HepG2 (cell line): ENCODE results near the gene UTS2R. TPM values are rescaled to one million over a fixed set of nuclear protein-coding genes. Genes with fewer than 3 reads are reported as not detected.

Experiments
- ATAC-seq: fragments of 200-7000 bp; cut with Tn5 transposase; 3 replicates; pipeline ENCODE4 v1.9.1; 2020; ENCODE audit warnings: mild to moderate bottlenecking, moderate library complexity
- BruUV-seq: library from RNA; stranded (reverse); fragments of 400-500 nt; replicated peaks from 2 replicates; lab custom pipeline; 2021; lab: Mats Ljungman, UMichigan
- CTCF ChIA-PET: fragments of 300-600 bp; formaldehyde crosslinking; extraction: SDS; loops from one replicate; lab custom pipeline; 2021; ENCODE audit warnings: low total read pairs, inconsistent platforms, low intra/inter-chr PET ratio; lab: Yijun Ruan, JAX
- POLR2A ChIA-PET: fragments of 350-600 bp; sonication (Branson Sonifier 250); formaldehyde crosslinking; loops from one replicate; lab custom pipeline; 2020; ENCODE audit warnings: antibody characterized with exemption, inconsistent platforms; lab: Yijun Ruan, JAX
- DNase-seq: peaks from one replicate; pipeline ENCODE4 v3.0.0-alpha.2; 2015; ENCODE audit warnings: low spot score
- FAIRE-seq: peaks from 3 replicates; lab custom pipeline; 2011; peaks lifted over from hg19 to GRCh38; lab: Jason Lieb, UNC
- H2AFZ ChIP-seq: one replicate; pipeline ENCODE4 v1.6.1; 2011; ENCODE audit warnings: low read length, inconsistent platforms
- H3K27ac ChIP-seq: fragments of 300-600 bp; 3 replicates; pipeline ENCODE4 v1.8.0; 2011; ENCODE audit warnings: mixed run types, mild to moderate bottlenecking, mixed read lengths, low read length, inconsistent platforms; ENCODE audit not compliant: insufficient read depth; ENCODE audit errors: extremely low read length
- H3K27me3 ChIP-seq, 2 experiments: fragments of 200-600 bp in 1 of 2; 2 replicates in 1 of 2; 3 replicates in 1 of 2; pipeline versions ENCODE4 v1.6.0 to v1.8.0; 2011; ENCODE audit warnings: low read length in 2 of 2, mild to moderate bottlenecking in 2 of 2, moderate library complexity in 2 of 2, inconsistent platforms in 1 of 2; ENCODE audit not compliant: insufficient read depth in 2 of 2, control insufficient read depth in 1 of 2
- H3K36me3 ChIP-seq, 2 experiments: fragments of 200-600 bp in 1 of 2; replicated peaks in 1 of 2; 2 replicates in 1 of 2; 3 replicates in 1 of 2; pipeline versions ENCODE4 v1.5.1 to v1.8.0; 2011; ENCODE audit warnings: low read length in 2 of 2, inconsistent platforms in 1 of 2; ENCODE audit not compliant: insufficient read depth in 2 of 2, control insufficient read depth in 1 of 2
- H3K4me1 ChIP-seq: 2 replicates; pipeline ENCODE4 v1.5.1; 2012; ENCODE audit warnings: low read length, inconsistent platforms; ENCODE audit not compliant: insufficient read depth
- H3K4me2 ChIP-seq: 2 replicates; pipeline ENCODE4 v1.6.0; 2011; ENCODE audit warnings: low read depth, low read length, inconsistent platforms
- H3K4me3 ChIP-seq, 3 experiments: fragments of 200-600 bp in 1 of 3; sonication (generic), shearing (Covaris generic) in 1 of 3; replicated peaks in 1 of 3; 2 replicates each; pipeline ENCODE4 v1.5.1; 2011 to 2016; ENCODE audit warnings: low read length in 3 of 3, inconsistent platforms in 2 of 3, low read depth in 2 of 3, mild to moderate bottlenecking in 2 of 3, control low read depth in 1 of 3, mixed read lengths in 1 of 3; ENCODE audit not compliant: insufficient read depth in 1 of 3
- H3K79me2 ChIP-seq: one replicate; pipeline ENCODE4 v1.6.1; 2011; ENCODE audit warnings: low read length, inconsistent platforms; ENCODE audit not compliant: insufficient read depth
- H3K9ac ChIP-seq: 2 replicates; pipeline ENCODE4 v1.6.0; 2011; ENCODE audit warnings: mild to moderate bottlenecking, low read depth, low read length, inconsistent platforms; ENCODE audit not compliant: insufficient read depth
- H3K9me3 ChIP-seq: 2 replicates; pipeline ENCODE4 v1.5.1; 2012; ENCODE audit warnings: mild to moderate bottlenecking, low read length
- H4K20me1 ChIP-seq: 2 replicates; pipeline ENCODE4 v1.6.0; 2011; ENCODE audit warnings: inconsistent platforms, mild to moderate bottlenecking, low read length, moderate library complexity; ENCODE audit not compliant: insufficient read depth
- FOXJ3 ChIP-seq: sonication (generic); formaldehyde crosslinking; IDR thresholded peaks from 2 replicates; pipeline ENCODE4 v1.4.0; 2020; ENCODE audit warnings: missing genetic modification reagents, mild to moderate bottlenecking, borderline replicate concordance
- FOXK1 ChIP-seq: sonication (generic); formaldehyde crosslinking; IDR thresholded peaks from 2 replicates; pipeline ENCODE4 v1.4.0; 2020; ENCODE audit warnings: low read depth, missing genetic modification reagents, borderline replicate concordance
- HDAC6 ChIP-seq: fragments of 200-600 bp; sonication (generic); IDR thresholded peaks from 2 replicates; pipeline ENCODE4 v1.7.0; 2017; ENCODE audit warnings: mild to moderate bottlenecking, antibody characterized with exemption, low read length, low read depth
- JUND ChIP-seq: sonication (generic); formaldehyde crosslinking; IDR thresholded peaks from 2 replicates; pipeline ENCODE4 v1.8.0; 2022; ENCODE audit warnings: mild to moderate bottlenecking, missing genetic modification reagents
- KDM6A ChIP-seq: IDR thresholded peaks from 2 replicates; pipeline ENCODE4 v1.6.1; 2016; ENCODE audit warnings: low read depth
- RARA ChIP-seq: IDR thresholded peaks from 2 replicates; pipeline ENCODE4 v1.6.1; 2016; ENCODE audit warnings: missing genetic modification reagents, missing compliant biosample characterization
- RBFOX2 ChIP-seq: fragments of 200-400 bp; formaldehyde crosslinking; IDR thresholded peaks from 2 replicates; pipeline ENCODE4 v1.6.1; 2017; ENCODE audit warnings: low read depth, mild to moderate bottlenecking, low read length
- SPEN ChIP-seq: sonication (generic); formaldehyde crosslinking; IDR thresholded peaks from 2 replicates; pipeline ENCODE4 v1.5.1; 2020; ENCODE audit warnings: low read depth, mild to moderate bottlenecking, missing genetic modification reagents
- TARDBP ChIP-seq: sonication (generic); formaldehyde crosslinking; IDR thresholded peaks from 2 replicates; pipeline ENCODE4 v1.8.0; 2022; ENCODE audit warnings: mild to moderate bottlenecking, missing genetic modification reagents
- THAP7 ChIP-seq: sonication (generic); formaldehyde crosslinking; IDR thresholded peaks from 2 replicates; pipeline ENCODE4 v1.8.1; 2023; ENCODE audit warnings: mild to moderate bottlenecking, missing genetic modification reagents
- ZNF605 ChIP-seq: sonication (generic); formaldehyde crosslinking; IDR thresholded peaks from 2 replicates; pipeline ENCODE4 v1.8.0; 2022; ENCODE audit warnings: mild to moderate bottlenecking, missing genetic modification reagents
- WGBS: methylation state at CpG from one replicate; pipeline ENCODE4 v1.1.6; 2017; ENCODE audit warnings: low lambda C conversion rate; 5-methylcytosine and 5-hydroxymethylcytosine counted together
- in situ Hi-C: cut with HindIII; loops from 2 replicates; pipeline ENCODE4 v1.10.0; 2017; ENCODE audit warnings: low pct_unique_long_range_greater_than_20kb; ENCODE audit not compliant: extremely low pct_ligation_motif_present
- intact Hi-C: fragments of 100-400 bp; cut with micrococcal nuclease; formaldehyde crosslinking; loops from one replicate; pipeline ENCODE4 v1.10.0; 2022; ENCODE audit not compliant: unreplicated experiment
- polyA plus RNA-seq, 8 experiments: library from polyadenylated mRNA; depleted of rRNA in 3 of 8; stranded (reverse) in 7 of 8; unstranded in 1 of 8; fragments of >200 nt; fragmentation: Illumina TruSeq in 4 of 8; extraction: Trizol in 4 of 8; gene quantifications; 2 replicates each; pipeline versions ENCODE4 v1.2.1 to v1.2.3, GENCODE V29; 2011 to 2016; ENCODE audit warnings: low read depth in 4 of 8, missing spikeins in 1 of 8, mixed read lengths in 1 of 8; ENCODE audit not compliant: insufficient read depth in 1 of 8
- total RNA-seq, 5 experiments: library from RNA; depleted of rRNA; stranded (reverse); fragments of >200 nt; fragmentation: Illumina TruSeq; extraction: Trizol; gene quantifications; 2 replicates each; pipeline ENCODE4 v1.2.3, GENCODE V29; 2016; ENCODE audit warnings: low read depth in 1 of 5
- TF ChIP-seq, protein P1 (sequence below): sonication (generic); formaldehyde crosslinking; IDR thresholded peaks from 2 replicates; pipeline ENCODE4 v1.4.0; 2020; ENCODE audit warnings: mild to moderate bottlenecking, missing genetic modification reagents
- TF ChIP-seq, protein P2 (sequence below): sonication (generic); formaldehyde crosslinking; IDR thresholded peaks from 2 replicates; pipeline ENCODE4 v1.4.0; 2020; ENCODE audit warnings: missing genetic modification reagents, borderline replicate concordance

UTS2R gene
- total and polyA plus RNA-seq, 2 of the 13 experiments (the other 11 are each of a cell fraction or from before 2014, with no cell fraction given), result 0.13 to 0.15 TPM

- DNase-seq (peak; percentile 62), FAIRE-seq (peak; percentile 63), ATAC-seq (peak; percentile 83)
- Histone ChIP-seq H3K27ac (peak overlapping the region; percentile 58), H3K9ac (peak overlapping the region; percentile 47), H3K4me1 (peaks cover 75% of the 10 kb centered on the region), H3K36me3 (no peaks in the 10 kb centered on the region), H2AFZ (no peak overlapping the region), H3K4me2 (peak overlapping the region; percentile 89), H3K27me3 (peaks cover 2 to 26% of the 10 kb centered on the region in 2 experiments; a peak in 4 of 5 replicates), H3K9me3 (no peaks in the 10 kb centered on the region), H3K79me2 (no peaks in the 10 kb centered on the region), H3K4me3 (peak overlapping the region; percentile 40 to 68 (median 57)), H4K20me1 (no peaks in the 10 kb centered on the region)
- ChIA-PET POLR2A (interaction anchor here (0.7 to 1.9 kb wide), 14 partner anchors 8 to 118 kb away, joined by 3 to 38 read pairs (median 4); partner anchors contain the start of genes HEXD and TEX19), CTCF (no interaction called here)
- intact Hi-C loops, result no loop called here
- BruUV-seq, result no TSS peak
- WGBS, result 9% methylated on average over 14 of the region's 16 CpGs
- in situ Hi-C loops, result no loop called here
- TF ChIP-seq SPEN (CRISPR knock-in tag), result peak; percentile 41; the same call in 1 of the 2 replicates
- peak; percentile 48; the same call in 1 of the 2 replicates for TF ChIP-seq RBFOX2
- TF ChIP-seq ZNF605 (CRISPR knock-in tag), result peak; percentile 74; the same call in 1 of the 2 replicates
- TF ChIP-seq RARA (CRISPR knock-in tag), result peak; percentile 12; the same call in 1 of the 2 replicates
- TF ChIP-seq, protein P1, sequence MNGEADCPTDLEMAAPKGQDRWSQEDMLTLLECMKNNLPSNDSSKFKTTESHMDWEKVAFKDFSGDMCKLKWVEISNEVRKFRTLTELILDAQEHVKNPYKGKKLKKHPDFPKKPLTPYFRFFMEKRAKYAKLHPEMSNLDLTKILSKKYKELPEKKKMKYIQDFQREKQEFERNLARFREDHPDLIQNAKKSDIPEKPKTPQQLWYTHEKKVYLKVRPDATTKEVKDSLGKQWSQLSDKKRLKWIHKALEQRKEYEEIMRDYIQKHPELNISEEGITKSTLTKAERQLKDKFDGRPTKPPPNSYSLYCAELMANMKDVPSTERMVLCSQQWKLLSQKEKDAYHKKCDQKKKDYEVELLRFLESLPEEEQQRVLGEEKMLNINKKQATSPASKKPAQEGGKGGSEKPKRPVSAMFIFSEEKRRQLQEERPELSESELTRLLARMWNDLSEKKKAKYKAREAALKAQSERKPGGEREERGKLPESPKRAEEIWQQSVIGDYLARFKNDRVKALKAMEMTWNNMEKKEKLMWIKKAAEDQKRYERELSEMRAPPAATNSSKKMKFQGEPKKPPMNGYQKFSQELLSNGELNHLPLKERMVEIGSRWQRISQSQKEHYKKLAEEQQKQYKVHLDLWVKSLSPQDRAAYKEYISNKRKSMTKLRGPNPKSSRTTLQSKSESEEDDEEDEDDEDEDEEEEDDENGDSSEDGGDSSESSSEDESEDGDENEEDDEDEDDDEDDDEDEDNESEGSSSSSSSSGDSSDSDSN (CRISPR knock-in tag), result 0 out of 2 replicates have a peak, but pooled peaks have one; percentile 39
- no peak for TF ChIP-seq FOXJ3 (CRISPR knock-in tag)
- TF ChIP-seq, protein P2, sequence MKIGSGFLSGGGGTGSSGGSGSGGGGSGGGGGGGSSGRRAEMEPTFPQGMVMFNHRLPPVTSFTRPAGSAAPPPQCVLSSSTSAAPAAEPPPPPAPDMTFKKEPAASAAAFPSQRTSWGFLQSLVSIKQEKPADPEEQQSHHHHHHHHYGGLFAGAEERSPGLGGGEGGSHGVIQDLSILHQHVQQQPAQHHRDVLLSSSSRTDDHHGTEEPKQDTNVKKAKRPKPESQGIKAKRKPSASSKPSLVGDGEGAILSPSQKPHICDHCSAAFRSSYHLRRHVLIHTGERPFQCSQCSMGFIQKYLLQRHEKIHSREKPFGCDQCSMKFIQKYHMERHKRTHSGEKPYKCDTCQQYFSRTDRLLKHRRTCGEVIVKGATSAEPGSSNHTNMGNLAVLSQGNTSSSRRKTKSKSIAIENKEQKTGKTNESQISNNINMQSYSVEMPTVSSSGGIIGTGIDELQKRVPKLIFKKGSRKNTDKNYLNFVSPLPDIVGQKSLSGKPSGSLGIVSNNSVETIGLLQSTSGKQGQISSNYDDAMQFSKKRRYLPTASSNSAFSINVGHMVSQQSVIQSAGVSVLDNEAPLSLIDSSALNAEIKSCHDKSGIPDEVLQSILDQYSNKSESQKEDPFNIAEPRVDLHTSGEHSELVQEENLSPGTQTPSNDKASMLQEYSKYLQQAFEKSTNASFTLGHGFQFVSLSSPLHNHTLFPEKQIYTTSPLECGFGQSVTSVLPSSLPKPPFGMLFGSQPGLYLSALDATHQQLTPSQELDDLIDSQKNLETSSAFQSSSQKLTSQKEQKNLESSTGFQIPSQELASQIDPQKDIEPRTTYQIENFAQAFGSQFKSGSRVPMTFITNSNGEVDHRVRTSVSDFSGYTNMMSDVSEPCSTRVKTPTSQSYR (CRISPR knock-in tag), result no peak
- TF ChIP-seq THAP7, result no peak
- 0 out of 2 replicates have a peak, but pooled peaks have one; percentile 30 for TF ChIP-seq TARDBP (CRISPR knock-in tag)
- 0 out of 2 replicates have a peak, but pooled peaks have one; percentile 27 for TF ChIP-seq KDM6A (CRISPR knock-in tag)
- no peak for TF ChIP-seq HDAC6
- 0 out of 2 replicates have a peak, but pooled peaks have one; percentile 16 for TF ChIP-seq FOXK1 (CRISPR knock-in tag)
- 0 out of 2 replicates have a peak, but pooled peaks have one; percentile 23 for TF ChIP-seq JUND (CRISPR knock-in tag)
Measured at GRCh38 chr17:82376042-82376730, 4.6 kb downstream of the UTS2R start.
